Heart right ventricle (tissue), 16 donors: ENCODE measurements around the gene HOXC10. TPM values are rescaled to one million over a fixed set of nuclear protein-coding genes. Genes with fewer than 3 reads are reported as not detected.

Source experiments
- ATAC-seq, 8 donors: fragments of 200-7000 bp; cut with Tn5 transposase; one replicate each; pipeline ENCODE4 v1.9.1; 2020; ENCODE audit warnings: mild to moderate bottlenecking in 8 of 8, moderate library complexity in 8 of 8, moderate number of reproducible peaks in 1 of 8
- DNase-seq, 2 donors: peaks; one replicate each; pipeline ENCODE4 v3.0.0-alpha.2; 2020
- H3K27ac ChIP-seq, 10 donors: fragments of 200-600 bp; sonication (generic) in 2 of 10; one replicate each; pipeline versions ENCODE4 v1.5.0 to v1.8.0; 2020 to 2022; ENCODE audit warnings: mild to moderate bottlenecking in 3 of 10
- H3K27me3 ChIP-seq, 7 donors: fragments of 200-600 bp; one replicate each; pipeline ENCODE4 v1.8.0; 2021 to 2022; ENCODE audit warnings: mild to moderate bottlenecking in 2 of 7
- H3K36me3 ChIP-seq, 9 donors: fragments of 200-600 bp; sonication (generic) in 1 of 9; one replicate each; pipeline versions ENCODE4 v1.5.0 to v1.8.0; 2020 to 2022; ENCODE audit warnings: mild to moderate bottlenecking in 2 of 9
- H3K4me1 ChIP-seq, 9 donors: fragments of 200-600 bp; sonication (generic) in 1 of 9; one replicate each; pipeline versions ENCODE4 v1.5.0 to v1.8.0; 2020 to 2022; ENCODE audit warnings: mild to moderate bottlenecking in 4 of 9
- H3K4me3 ChIP-seq, 10 donors: fragments of 200-600 bp; sonication (generic) in 2 of 10; one replicate each; pipeline versions ENCODE4 v1.5.0 to v1.8.0; 2020 to 2022; ENCODE audit warnings: mild to moderate bottlenecking in 7 of 10, moderate library complexity in 2 of 10
- H3K9me3 ChIP-seq, 11 donors: fragments of 200-600 bp in 10 of 11; sonication (generic) in 2 of 11; one replicate each; pipeline versions ENCODE4 v1.5.0 to v1.8.0; 2013 to 2022; ENCODE audit warnings: mild to moderate bottlenecking in 2 of 11, control low read depth in 1 of 11, moderate library complexity in 1 of 11
- WGBS, 2 donors: extraction: QIAGEN DNeasy Blood & Tissue Kit; methylation state at CpG; one replicate each; pipeline ENCODE4 v1.1.7; 2013; ENCODE audit warnings: inconsistent platforms in 1 of 2; 5-methylcytosine and 5-hydroxymethylcytosine counted together
- intact Hi-C, 10 donors: fragments of 100-400 bp; cut with DNase I; formaldehyde crosslinking; loops; one replicate each; pipeline versions ENCODE4 v1.11.1 to v1.14.2; 2022
- polyA plus RNA-seq, 2 donors: library from polyadenylated mRNA; stranded (reverse); fragments of 200-250 nt; gene quantifications; one replicate each; pipeline ENCODE4 v1.2.3, GENCODE V29; 2013
- total RNA-seq, 10 donors: library from RNA; stranded (reverse); fragmentation: NEBNext Ultra II Directional in 3 of 10; extraction: Animal tissue kit (Norgen Biotek cat#: 25700) in 3 of 10; gene quantifications; one replicate each; pipeline versions ENCODE4 v1.2.1 to v1.2.4, GENCODE V29; 2021 to 2023
- TF ChIP-seq, protein P1 (sequence below), 9 donors: fragments of 200-600 bp; sonication (generic) in 2 of 9; IDR thresholded peaks; one replicate each; pipeline versions ENCODE4 v1.5.0 to v1.8.0; 2021 to 2022; ENCODE audit warnings: antibody characterized with exemption in 9 of 9, mild to moderate bottlenecking in 5 of 9, moderate library complexity in 1 of 9
- donor health status: Arrhythmogenic right ventricular cardiomyopathy.
- donor health status: ischemic (EF 13 %, LVEDD 7.1; RV severe dilation, severe dysfunction).
- donor health status: healthy with polysubstance abuse.
- donor health status: DM: no; HTN: yes; CAD: no.
- donor health status: DM: no; HTN: no; CAD: no.
- donor health status: ischemic (EF 25% LVEDD 6.9; RV normal size, moderate dysfunction).
- donor health status: ischemic (EF 25% LVEDD 5.7; RV mildly dilated, moderate dysfunction).
- donor health status: healthy.
- donor health status: DM: yes; HTN: yes; CAD: no.
- donor health status: Ischemic cardiomyopathy.
- donor health status: ischemic (EF 35%, LVEDD 5.7; RV mildly dilated, moderate dysfunction).
- donor health status: nonischemic (EF 11% LVEDD 7.7; RV severe dilation, severe dysfunction).
- donor health status: DM: yes; HTN: yes; CAD: no.
- donor health status: PGD.
- donor health status: ischemic (EF 29% LVEDD 5.4; RV normal size, mild dysfunction).
- donor health status: nonischemic (EF 23%, LVEDD 6.1; RV moderate dilation, normal function).

Gene HOXC10
- total and polyA plus RNA-seq, 12 donors, result not detected

DNA sequence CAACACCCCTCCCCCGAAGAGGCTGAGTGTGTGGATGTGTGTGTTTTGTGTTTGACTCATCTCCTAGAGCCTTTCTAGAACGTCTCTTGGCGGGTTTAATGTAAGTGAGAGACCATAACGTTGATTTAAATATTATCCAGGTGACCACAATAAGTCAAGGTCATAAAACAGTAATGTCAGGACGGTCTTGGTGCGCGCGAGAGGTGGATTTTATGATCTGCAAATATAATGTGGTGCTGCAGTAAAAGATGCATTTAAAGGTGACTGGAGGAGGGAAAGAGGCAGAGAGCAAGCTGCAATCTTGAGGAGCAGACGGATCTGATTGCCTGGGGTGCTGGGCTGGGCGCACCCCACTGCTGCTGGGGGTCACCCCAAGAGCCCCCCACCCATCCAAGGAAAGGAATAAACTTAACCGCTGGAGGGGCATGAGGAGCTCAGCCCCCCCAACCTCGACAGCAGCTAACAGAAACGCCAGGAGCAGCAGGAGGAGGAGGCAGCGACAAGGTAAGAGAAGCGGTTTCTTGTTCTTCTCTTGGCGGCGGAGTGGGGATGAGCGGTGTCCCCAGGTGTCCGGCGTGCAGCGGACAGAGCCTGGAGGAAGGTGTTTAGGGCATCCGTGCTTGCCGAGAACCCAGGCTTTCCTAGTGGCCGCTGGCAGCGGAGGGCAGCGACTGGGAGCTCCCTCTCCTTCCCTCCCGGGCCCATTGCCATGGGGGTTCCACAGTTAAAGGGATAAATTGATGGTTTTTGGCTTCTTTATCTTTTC lies 5.5 kb downstream of the HOXC10 start:
- 3 to 4% methylated on average over 27 of the region's 27 CpGs for WGBS, 2 donors
- H3K4me3 ChIP-seq, result no peak overlapping the region
- TF ChIP-seq, protein P1, sequence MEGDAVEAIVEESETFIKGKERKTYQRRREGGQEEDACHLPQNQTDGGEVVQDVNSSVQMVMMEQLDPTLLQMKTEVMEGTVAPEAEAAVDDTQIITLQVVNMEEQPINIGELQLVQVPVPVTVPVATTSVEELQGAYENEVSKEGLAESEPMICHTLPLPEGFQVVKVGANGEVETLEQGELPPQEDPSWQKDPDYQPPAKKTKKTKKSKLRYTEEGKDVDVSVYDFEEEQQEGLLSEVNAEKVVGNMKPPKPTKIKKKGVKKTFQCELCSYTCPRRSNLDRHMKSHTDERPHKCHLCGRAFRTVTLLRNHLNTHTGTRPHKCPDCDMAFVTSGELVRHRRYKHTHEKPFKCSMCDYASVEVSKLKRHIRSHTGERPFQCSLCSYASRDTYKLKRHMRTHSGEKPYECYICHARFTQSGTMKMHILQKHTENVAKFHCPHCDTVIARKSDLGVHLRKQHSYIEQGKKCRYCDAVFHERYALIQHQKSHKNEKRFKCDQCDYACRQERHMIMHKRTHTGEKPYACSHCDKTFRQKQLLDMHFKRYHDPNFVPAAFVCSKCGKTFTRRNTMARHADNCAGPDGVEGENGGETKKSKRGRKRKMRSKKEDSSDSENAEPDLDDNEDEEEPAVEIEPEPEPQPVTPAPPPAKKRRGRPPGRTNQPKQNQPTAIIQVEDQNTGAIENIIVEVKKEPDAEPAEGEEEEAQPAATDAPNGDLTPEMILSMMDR (IDR thresholded peaks at IDR 0.05), result no peak
- no peak for DNase-seq
- H3K9me3 ChIP-seq, result no peaks in the 10 kb centered on the region
- peaks cover 4 to 34% (median 28%) of the 10 kb centered on the region in 9 donors for H3K4me1 ChIP-seq
- ATAC-seq, result no peak
- intact Hi-C loops, result no loop called here
- H3K27me3 ChIP-seq, result peaks cover 72 to 100% (median 100%) of the 10 kb centered on the region in 7 donors
- no peaks in the 10 kb centered on the region for H3K36me3 ChIP-seq
- H3K27ac ChIP-seq, result no peak overlapping the region

DNA sequence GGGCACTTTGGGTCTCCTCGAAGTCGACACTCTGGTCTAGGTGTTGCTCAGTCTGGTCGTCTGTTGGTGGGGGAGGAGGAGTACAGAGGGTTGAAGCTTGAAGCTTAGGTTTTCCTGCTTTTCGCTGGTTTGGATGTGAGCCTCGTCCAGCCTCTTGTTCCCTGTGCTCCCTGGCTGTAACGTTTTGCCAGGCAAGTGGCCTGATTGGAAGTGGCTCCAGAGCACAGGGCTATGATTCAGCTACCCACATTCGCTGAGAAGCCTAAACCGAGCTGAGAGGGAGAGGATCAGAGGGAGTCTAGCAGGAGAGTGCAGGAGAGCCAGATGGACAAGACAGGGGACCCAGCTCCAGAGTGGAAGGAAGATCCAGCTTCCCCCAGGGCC lies 6.1 kb downstream of the HOXC10 start:
- peaks cover 70 to 100% (median 100%) of the 10 kb centered on the region in 7 donors for H3K27me3 ChIP-seq
- TF ChIP-seq, protein P1 (IDR thresholded peaks at IDR 0.05), result no peak
- H3K9me3 ChIP-seq, result no peaks in the 10 kb centered on the region
- no peak overlapping the region for H3K4me3 ChIP-seq
- peaks cover 0 to 34% (median 28%) of the 10 kb centered on the region in 9 donors for H3K4me1 ChIP-seq
- no peaks in the 10 kb centered on the region for H3K36me3 ChIP-seq
- 0 to 1% methylated on average over 8 of the region's 8 CpGs for WGBS, 2 donors
- intact Hi-C loops, result no loop called here
- no peak for ATAC-seq
- H3K27ac ChIP-seq, result no peak overlapping the region
- DNase-seq, result no peak

DNA sequence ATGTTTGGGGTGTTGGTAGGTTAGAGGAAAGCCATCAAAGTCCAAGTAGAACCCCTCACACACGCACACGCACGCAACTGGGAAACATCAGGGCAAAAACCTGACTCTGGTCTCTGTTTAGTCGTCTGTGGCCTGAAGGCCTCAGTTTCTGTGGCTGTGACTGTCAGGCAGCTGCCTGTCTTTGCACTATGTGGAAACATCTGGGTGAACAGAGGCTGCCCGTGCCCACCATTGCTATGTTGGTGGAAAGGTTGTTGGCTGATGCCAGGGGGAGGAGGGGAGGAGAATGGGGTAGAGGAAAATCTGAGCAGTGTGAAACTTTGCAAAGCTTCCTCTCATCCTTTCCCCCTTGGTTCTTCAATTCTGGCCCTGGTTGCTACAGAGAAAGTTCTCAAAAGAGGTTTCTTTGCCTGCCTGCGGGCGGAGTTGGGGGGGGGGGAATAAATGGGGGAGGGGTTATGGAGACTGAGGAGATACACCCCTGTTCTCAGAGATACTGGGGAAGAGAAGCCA lies 7.5 kb downstream of the HOXC10 start:
- WGBS, 2 donors, result 21 to 23% methylated on average over 7 of the region's 7 CpGs
- DNase-seq, result no peak
- H3K4me1 ChIP-seq, result peaks cover 0 to 32% (median 30%) of the 10 kb centered on the region in 9 donors
- no peak overlapping the region for H3K27ac ChIP-seq
- intact Hi-C loops, result no loop called here
- H3K27me3 ChIP-seq, result peaks cover 67 to 100% (median 100%) of the 10 kb centered on the region in 7 donors
- TF ChIP-seq, protein P1 (IDR thresholded peaks at IDR 0.05), result no peak
- no peaks in the 10 kb centered on the region for H3K36me3 ChIP-seq
- no peak for ATAC-seq
- H3K9me3 ChIP-seq, result no peaks in the 10 kb centered on the region
- no peak overlapping the region for H3K4me3 ChIP-seq

DNA sequence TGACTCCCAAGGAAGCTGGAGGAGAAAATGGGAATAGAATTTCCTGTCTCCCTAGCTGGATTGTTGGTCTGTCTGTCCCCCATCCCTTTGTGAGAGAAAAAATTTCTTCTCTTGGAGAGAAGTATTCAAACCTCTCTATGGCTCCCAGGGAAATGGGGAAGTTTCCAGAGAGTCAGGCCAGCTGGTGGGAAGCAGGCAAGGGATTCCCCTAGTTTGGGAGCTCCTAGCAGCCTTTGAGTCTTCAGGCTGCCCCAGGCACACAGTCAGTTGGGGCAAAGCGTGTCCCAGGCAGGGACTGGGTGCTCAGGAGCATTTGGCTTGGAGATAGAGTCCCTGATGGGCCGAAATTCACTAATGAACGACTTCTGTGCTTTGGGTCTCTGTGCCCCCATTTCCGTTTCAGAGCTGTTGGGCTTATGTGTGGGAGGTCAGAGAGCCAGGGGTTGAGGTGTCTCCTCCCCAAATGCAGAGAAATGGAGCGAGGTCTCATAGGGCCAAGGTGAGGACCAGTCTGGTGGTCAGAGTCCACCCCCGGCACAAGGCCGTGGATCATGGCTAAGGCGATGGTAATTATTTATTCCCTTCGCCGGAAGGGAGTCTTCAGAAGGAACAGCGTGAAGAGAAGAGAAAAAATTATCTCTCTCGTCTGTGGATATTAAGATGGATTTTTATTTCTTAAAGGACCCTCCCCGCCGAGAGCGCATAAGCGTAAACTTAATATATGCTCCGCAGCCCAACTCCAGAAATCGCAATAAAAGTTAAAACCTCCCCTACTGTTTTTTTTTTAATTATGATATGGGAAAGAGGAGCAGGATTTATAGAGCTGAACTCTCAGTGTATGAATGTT lies 8.4 kb downstream of the HOXC10 start:
- Histone ChIP-seq H3K4me1 (peaks cover 0 to 34% (median 30%) of the 10 kb centered on the region in 9 donors), H3K27me3 (peaks cover 67 to 100% (median 100%) of the 10 kb centered on the region in 7 donors), H3K36me3 (no peaks in the 10 kb centered on the region), H3K9me3 (no peaks in the 10 kb centered on the region), H3K27ac (no peak overlapping the region), H3K4me3 (no peak overlapping the region)
- no peak for DNase-seq
- intact Hi-C loops, result no loop called here
- ATAC-seq, result no peak
- WGBS, 2 donors, result 20 to 25% methylated on average over 18 of the region's 18 CpGs
- TF ChIP-seq, protein P1 (IDR thresholded peaks at IDR 0.05), result no peak
